HG02884 (cell line): ENCODE data around the gene ZSCAN26.
"Not testable (repeated sequence)": the region's sequence is repeated elsewhere in the genome, so short reads cannot be mapped to it uniquely, and the experiment has no call there.

Experiments used
- ATAC-seq: cut with Tn5 transposase; IDR thresholded peaks from one replicate; pipeline ENCODE4 v1.9.1; 2021; ENCODE audit warnings: mild to moderate bottlenecking, moderate library complexity; ENCODE audit not compliant: unreplicated experiment

Gene ZSCAN26

GRCh38 chr6:28315628-28316027 lies 48.7 kb downstream of the ZSCAN26 start:
- ATAC-seq, result no peak

GRCh38 chr6:28317866-28318265 lies 50.9 kb downstream of the ZSCAN26 start:
- ATAC-seq, result not testable (repeated sequence)

- no peak for ATAC-seq
These were observed 55.7 kb downstream of the ZSCAN26 start for GRCh38 chr6:28322661-28323060.

- no peak for ATAC-seq
These were observed 57.0 kb downstream of the ZSCAN26 start for GRCh38 chr6:28323813-28324424.

GRCh38 chr6:28326371-28326948 lies 59.5 kb downstream of the ZSCAN26 start:
- no peak for ATAC-seq
